Measurements from ENCODE around the gene SLC25A39. TPM values are rescaled to one million over a fixed set of nuclear protein-coding genes. Genes with fewer than 3 reads are reported as not detected.

SLC25A39 gene
- polyA plus RNA-seq, 1 experiment = 84.5 TPM

DNA sequence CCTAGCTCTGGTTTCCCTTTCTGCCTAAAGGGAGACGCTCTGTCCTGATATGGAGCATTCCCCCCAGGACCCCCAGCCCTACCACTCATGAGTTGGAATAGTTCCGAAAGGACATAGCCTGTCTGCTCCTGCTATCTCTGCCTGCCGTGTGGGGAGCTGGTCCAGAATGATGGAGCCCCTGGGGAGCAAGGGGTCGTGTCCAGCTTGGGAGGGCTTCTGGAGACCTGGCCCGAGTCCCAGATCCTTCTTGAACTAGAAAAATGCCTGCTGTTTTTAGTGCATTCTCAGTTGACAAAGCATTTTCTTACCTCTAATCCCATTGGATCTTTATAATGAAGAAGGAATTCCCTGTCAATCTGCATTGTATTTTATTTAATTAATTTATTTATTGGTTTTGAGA is 11.3 kb upstream of the SLC25A39 start:
- TF ChIP-seq CTCF (IDR thresholded peaks at IDR 0.05; ENCODE audit: insufficient read depth, low read depth, low read length) = no peak
- H3K27me3 ChIP-seq (ENCODE audit: control insufficient read depth, insufficient read depth, low read length) = 0 out of 2 replicates have a peak, but pooled peaks cover 2% of the 10 kb centered on the region
- CTCF ChIA-PET = interaction anchor here (0.6 to 1.1 kb wide), 4 partner anchors 9 to 365 kb away, joined by 3 to 6 read pairs (median 4); partner anchors contain the start of gene GRN
- DNase-seq (ENCODE audit: low read depth) = no peak
- H3K4me3 ChIP-seq (ENCODE audit: low read depth, low read length) = no peak overlapping the region
- POLR2A ChIA-PET = no interaction called here
- H3K36me3 ChIP-seq (ENCODE audit: control insufficient read depth, insufficient read depth, low read length) = no peaks in the 10 kb centered on the region

DNA sequence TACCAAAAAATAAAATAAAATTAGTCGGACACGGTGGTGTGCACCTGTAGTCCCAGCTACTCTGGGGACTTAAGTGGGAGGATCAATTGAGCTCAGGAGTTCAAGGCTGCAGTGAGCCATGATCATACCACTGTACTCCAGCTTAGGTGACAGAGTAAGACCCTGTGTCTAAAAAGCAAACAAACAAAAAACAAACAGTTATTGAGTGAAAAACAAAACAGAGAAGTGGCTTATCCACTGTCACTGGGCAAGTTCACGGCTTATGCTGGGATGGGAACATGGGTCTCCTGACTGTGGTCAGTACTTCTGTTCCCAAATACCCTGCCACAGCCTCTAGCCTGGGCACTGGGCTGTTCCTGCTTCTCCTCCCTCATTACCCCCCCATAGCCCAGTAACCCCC is 10.9 kb upstream of the SLC25A39 start:
- TF ChIP-seq CTCF (IDR thresholded peaks at IDR 0.05; ENCODE audit: insufficient read depth, low read depth, low read length) = no peak
- Histone ChIP-seq H3K4me3 (ENCODE audit: low read depth, low read length) (no peak overlapping the region), H3K36me3 (ENCODE audit: control insufficient read depth, insufficient read depth, low read length) (no peaks in the 10 kb centered on the region), H3K27me3 (ENCODE audit: control insufficient read depth, insufficient read depth, low read length) (0 out of 2 replicates have a peak, but pooled peaks cover 2% of the 10 kb centered on the region)
- POLR2A ChIA-PET = no interaction called here
- CTCF ChIA-PET = interaction anchor here (0.6 to 7.8 kb wide), 5 partner anchors 9 to 365 kb away, joined by 3 to 59 read pairs (median 6); partner anchors contain the start of genes GRN and SLC25A39
- DNase-seq (ENCODE audit: low read depth) = no peak

- no peak for TF ChIP-seq CTCF (IDR thresholded peaks at IDR 0.05; ENCODE audit: insufficient read depth, low read depth, low read length)
- CTCF ChIA-PET = interaction anchor here (0.6 to 7.8 kb wide), 4 partner anchors 10 to 123 kb away, joined by 3 to 59 read pairs (median 18); partner anchors contain the start of genes GRN and SLC25A39
- no peak for DNase-seq (ENCODE audit: low read depth)
- Histone ChIP-seq H3K36me3 (ENCODE audit: control insufficient read depth, insufficient read depth, low read length) (no peaks in the 10 kb centered on the region), H3K27me3 (ENCODE audit: control insufficient read depth, insufficient read depth, low read length) (0 out of 2 replicates have a peak, but pooled peaks cover 2% of the 10 kb centered on the region), H3K4me3 (ENCODE audit: low read depth, low read length) (no peak overlapping the region)
- POLR2A ChIA-PET = no interaction called here
Observed at GRCh38 chr17:44334727-44335126, 10.1 kb upstream of the SLC25A39 start.

DNA sequence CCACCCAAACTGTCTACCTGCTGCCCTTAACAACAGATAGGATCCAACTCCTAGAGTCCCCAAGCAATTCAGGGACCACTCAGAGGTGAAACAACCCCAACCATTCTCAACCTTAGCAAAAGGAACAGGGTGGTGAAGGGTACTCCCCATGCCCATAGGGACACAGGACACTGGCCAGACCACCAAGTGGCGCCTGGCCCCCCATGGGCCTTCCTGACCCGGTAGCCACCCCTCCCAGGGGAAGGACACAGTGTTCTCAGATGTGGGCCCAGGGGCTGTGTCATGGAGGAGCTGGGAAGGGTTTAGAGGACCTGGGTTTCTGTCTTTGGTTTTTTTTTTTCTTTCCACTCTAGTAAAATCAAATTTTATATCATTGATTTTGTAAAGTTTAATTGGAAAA is 9.7 kb upstream of the SLC25A39 start:
- no peak overlapping the region for H3K4me3 ChIP-seq (ENCODE audit: low read depth, low read length)
- H3K27me3 ChIP-seq (ENCODE audit: control insufficient read depth, insufficient read depth, low read length) = 0 out of 2 replicates have a peak, but pooled peaks cover 2% of the 10 kb centered on the region
- no peak for TF ChIP-seq CTCF (IDR thresholded peaks at IDR 0.05; ENCODE audit: insufficient read depth, low read depth, low read length)
- no peaks in the 10 kb centered on the region for H3K36me3 ChIP-seq (ENCODE audit: control insufficient read depth, insufficient read depth, low read length)
- CTCF ChIA-PET = interaction anchor here (0.6 to 7.8 kb wide), 5 partner anchors 10 to 122 kb away, joined by 3 to 59 read pairs (median 8); partner anchors contain the start of genes GRN and SLC25A39
- POLR2A ChIA-PET = no interaction called here
- no peak for DNase-seq (ENCODE audit: low read depth)

DNA sequence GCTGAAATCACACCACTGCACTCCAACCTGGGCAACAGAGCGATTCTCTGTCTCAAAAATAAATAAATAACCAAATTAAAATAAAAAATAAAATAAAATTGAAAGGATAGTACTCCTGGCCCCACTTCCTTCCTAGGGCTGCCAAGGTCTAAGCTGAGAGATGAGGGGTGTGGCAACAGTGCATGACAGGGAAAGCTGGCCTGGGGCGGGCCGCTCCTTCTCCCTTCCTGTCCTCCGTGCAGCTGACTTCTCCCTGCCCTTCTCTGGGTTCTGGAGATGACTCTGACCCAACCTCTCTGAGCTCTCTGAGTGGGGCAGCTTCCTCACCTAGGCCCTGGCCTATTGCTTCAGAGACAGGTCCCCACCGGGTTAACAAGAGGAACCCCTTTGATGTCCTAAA is 8.7 kb upstream of the SLC25A39 start:
- no peak for DNase-seq (ENCODE audit: low read depth)
- no peak for TF ChIP-seq CTCF (IDR thresholded peaks at IDR 0.05; ENCODE audit: insufficient read depth, low read depth, low read length)
- ChIA-PET POLR2A (no interaction called here), CTCF (interaction anchor here (0.7 to 7.8 kb wide), 7 partner anchors 8 to 190 kb away, joined by 3 to 59 read pairs (median 8); partner anchors contain the start of genes GRN and SLC25A39)
- Histone ChIP-seq H3K4me3 (ENCODE audit: low read depth, low read length) (no peak overlapping the region), H3K36me3 (ENCODE audit: control insufficient read depth, insufficient read depth, low read length) (no peaks in the 10 kb centered on the region), H3K27me3 (ENCODE audit: control insufficient read depth, insufficient read depth, low read length) (0 out of 2 replicates have a peak, but pooled peaks cover 2% of the 10 kb centered on the region)
